HG02943 (cell line): ENCODE results near the gene CCDC88C.

Source experiments
- ATAC-seq: cut with Tn5 transposase; IDR thresholded peaks from one replicate; pipeline ENCODE4 v1.9.1; 2021; ENCODE audit warnings: mild to moderate bottlenecking, low read depth, moderate library complexity; ENCODE audit not compliant: unreplicated experiment

The CCDC88C gene

GRCh38 chr14:91352728-91353692 lies 64.6 kb downstream of the CCDC88C start:
- ATAC-seq: no peak

- no peak for ATAC-seq
Observed at GRCh38 chr14:91352053-91352452, 65.6 kb downstream of the CCDC88C start.

- no peak for ATAC-seq
Observed at GRCh38 chr14:91351512-91351862, 66.1 kb downstream of the CCDC88C start.

- ATAC-seq: peak; percentile 47
Observed at GRCh38 chr14:91350813-91351511, 66.7 kb downstream of the CCDC88C start.

- peak; percentile 11 for ATAC-seq
Observed at GRCh38 chr14:91350483-91350812, 67.2 kb downstream of the CCDC88C start.

GRCh38 chr14:91349481-91350074 lies 68.0 kb downstream of the CCDC88C start:
- ATAC-seq: no peak

- ATAC-seq: no peak
Observed at GRCh38 chr14:91348845-91349465, 68.7 kb downstream of the CCDC88C start.

GRCh38 chr14:91346838-91347173 lies 70.8 kb downstream of the CCDC88C start:
- ATAC-seq: no peak

GRCh38 chr14:91344096-91344495 lies 73.5 kb downstream of the CCDC88C start:
- no peak for ATAC-seq

GRCh38 chr14:91343051-91343450 lies 74.6 kb downstream of the CCDC88C start:
- ATAC-seq: no peak

- no peak for ATAC-seq
Observed at GRCh38 chr14:91342206-91342760, 75.3 kb downstream of the CCDC88C start.

GRCh38 chr14:91341751-91342154 lies 75.9 kb downstream of the CCDC88C start:
- ATAC-seq: no peak

- ATAC-seq: no peak
Observed at GRCh38 chr14:91341334-91341733, 76.3 kb downstream of the CCDC88C start.

GRCh38 chr14:91339671-91340369 lies 77.8 kb downstream of the CCDC88C start:
- no peak for ATAC-seq

- no peak for ATAC-seq
Observed at GRCh38 chr14:91339076-91339475, 78.5 kb downstream of the CCDC88C start.

GRCh38 chr14:91338379-91338778 lies 79.2 kb downstream of the CCDC88C start:
- no peak for ATAC-seq

GRCh38 chr14:91337699-91338335 lies 79.8 kb downstream of the CCDC88C start:
- ATAC-seq: no peak

- no peak for ATAC-seq
Observed at GRCh38 chr14:91336093-91336450, 81.5 kb downstream of the CCDC88C start.

- no peak for ATAC-seq
Observed at GRCh38 chr14:91335191-91336092, 82.2 kb downstream of the CCDC88C start.
